Caco-2 (cell line): ENCODE results near the gene SP6. TPM values are rescaled to one million over a fixed set of nuclear protein-coding genes. Genes with fewer than 3 reads are reported as not detected.

Experiments
- BruUV-seq: library from RNA; stranded (reverse); fragments of 400-500 nt; replicated peaks from 2 replicates; lab custom pipeline; 2021; lab: Mats Ljungman, UMichigan
- CTCF ChIA-PET: fragments of 300-600 bp; sonication (Branson Sonifier 250); formaldehyde crosslinking; loops from one replicate; lab custom pipeline; 2022; ENCODE audit warnings: antibody characterized with exemption; lab: Charles Lee
- POLR2A ChIA-PET: fragments of 300-600 bp; sonication (Branson Sonifier 250); formaldehyde crosslinking; loops from one replicate; lab custom pipeline; 2022; ENCODE audit warnings: antibody characterized with exemption; lab: Charles Lee
- DNase-seq, 2 experiments: peaks; one replicate each; pipeline versions ENCODE4 v3.0.0 to v3.0.0-alpha.2; 2020 to 2022
- H3K27me3 ChIP-seq: replicated peaks from 2 replicates; pipeline ENCODE4 v1.6.0; 2011; ENCODE audit warnings: low read length; ENCODE audit not compliant: control insufficient read depth, insufficient read depth
- H3K36me3 ChIP-seq: 2 replicates; pipeline ENCODE4 v1.5.1; 2011; ENCODE audit warnings: low read length; ENCODE audit not compliant: control insufficient read depth, insufficient read depth
- H3K4me1 ChIP-seq: fragments of 250-450 bp; sonication (Bioruptor Pico); 2 replicates; pipeline ENCODE4 v1.5.1; 2020; ENCODE audit warnings: mild to moderate bottlenecking
- H3K4me3 ChIP-seq: 2 replicates; pipeline ENCODE4 v1.5.1; 2011; ENCODE audit warnings: low read depth, mild to moderate bottlenecking, control low read depth, low read length
- H3K9me3 ChIP-seq: fragments of 250-450 bp; sonication (Bioruptor Pico); 2 replicates; pipeline ENCODE4 v1.5.1; 2020; ENCODE audit warnings: mild to moderate bottlenecking, moderate library complexity
- H3K27ac Mint-ChIP-seq: one replicate; pipeline ENCODE4 v1.8.0; 2022; ENCODE audit warnings: mixed read lengths; ENCODE audit not compliant: unreplicated experiment
- H3K27me3 Mint-ChIP-seq: one replicate; pipeline ENCODE4 v1.8.0; 2022; ENCODE audit warnings: mixed read lengths; ENCODE audit not compliant: insufficient read depth, unreplicated experiment
- H3K36me3 Mint-ChIP-seq: one replicate; pipeline ENCODE4 v1.8.0; 2022; ENCODE audit warnings: mild to moderate bottlenecking, mixed read lengths; ENCODE audit not compliant: insufficient read depth, unreplicated experiment
- H3K4me1 Mint-ChIP-seq: one replicate; pipeline ENCODE4 v1.8.0; 2022; ENCODE audit warnings: low read depth, mixed read lengths; ENCODE audit not compliant: unreplicated experiment
- H3K4me3 Mint-ChIP-seq: one replicate; pipeline ENCODE4 v1.8.0; 2022; ENCODE audit warnings: mild to moderate bottlenecking, moderate library complexity, mixed read lengths; ENCODE audit not compliant: unreplicated experiment
- H3K9me3 Mint-ChIP-seq: one replicate; pipeline ENCODE4 v1.8.0; 2022; ENCODE audit warnings: mixed read lengths; ENCODE audit not compliant: unreplicated experiment
- intact Hi-C: fragments of 100-400 bp; cut with micrococcal nuclease; formaldehyde crosslinking; loops from one replicate; pipeline ENCODE4 v1.10.0; 2022; ENCODE audit not compliant: unreplicated experiment
- total RNA-seq: library from RNA; stranded (reverse); gene quantifications from 2 replicates; pipeline ENCODE4 v1.2.3, GENCODE V29; 2022
- TF ChIP-seq, protein P1 (sequence below), 2 experiments: fragments of 200-600 bp in 1 of 2; IDR thresholded peaks; 1 replicate in 1 of 2; 2 replicates in 1 of 2; pipeline versions ENCODE4 v1.5.1 to v1.8.0; 2011 to 2022; ENCODE audit warnings: antibody characterized with exemption in 1 of 2, control low read depth in 1 of 2, inconsistent platforms in 1 of 2, low read depth in 1 of 2, low read length in 1 of 2, mild to moderate bottlenecking in 1 of 2, moderate library complexity in 1 of 2; ENCODE audit not compliant: insufficient read depth in 1 of 2, severe bottlenecking in 1 of 2, unreplicated experiment in 1 of 2

Gene SP6
- total RNA-seq, 1 experiment from 2014 or later = 25.0 TPM

DNA sequence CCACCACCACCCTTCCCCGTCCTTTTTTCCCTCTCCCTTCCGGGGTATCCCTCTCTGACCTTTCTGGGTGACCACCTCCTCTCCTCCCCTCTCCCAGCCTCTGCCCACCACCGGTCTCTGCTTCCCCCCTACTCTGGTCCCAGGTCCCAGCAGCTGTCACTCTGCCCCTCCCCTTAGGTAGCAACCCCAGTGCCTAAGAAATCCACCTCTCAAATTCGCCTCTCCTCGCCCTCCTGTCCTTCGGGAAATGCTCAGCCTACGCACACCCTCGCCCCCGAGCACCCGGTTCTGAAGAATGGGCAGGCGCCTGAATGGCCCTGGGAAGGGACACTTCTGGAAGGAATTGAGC lies 775 bp upstream of the SP6 start:
- H3K4me3 ChIP-seq = no peak overlapping the region
- DNase-seq = no peak
- Mint-ChIP-seq H3K4me1 (peaks cover 23% of the 10 kb centered on the region), H3K9me3 (no peaks in the 10 kb centered on the region), H3K36me3 (peaks cover 21% of the 10 kb centered on the region), H3K27me3 (peaks cover 12% of the 10 kb centered on the region), H3K4me3 (peak overlapping the region; percentile 90), H3K27ac (no peak overlapping the region)
- H3K4me1 ChIP-seq = peaks cover 12% of the 10 kb centered on the region
- H3K9me3 ChIP-seq = no peaks in the 10 kb centered on the region
- TF ChIP-seq, protein P1, sequence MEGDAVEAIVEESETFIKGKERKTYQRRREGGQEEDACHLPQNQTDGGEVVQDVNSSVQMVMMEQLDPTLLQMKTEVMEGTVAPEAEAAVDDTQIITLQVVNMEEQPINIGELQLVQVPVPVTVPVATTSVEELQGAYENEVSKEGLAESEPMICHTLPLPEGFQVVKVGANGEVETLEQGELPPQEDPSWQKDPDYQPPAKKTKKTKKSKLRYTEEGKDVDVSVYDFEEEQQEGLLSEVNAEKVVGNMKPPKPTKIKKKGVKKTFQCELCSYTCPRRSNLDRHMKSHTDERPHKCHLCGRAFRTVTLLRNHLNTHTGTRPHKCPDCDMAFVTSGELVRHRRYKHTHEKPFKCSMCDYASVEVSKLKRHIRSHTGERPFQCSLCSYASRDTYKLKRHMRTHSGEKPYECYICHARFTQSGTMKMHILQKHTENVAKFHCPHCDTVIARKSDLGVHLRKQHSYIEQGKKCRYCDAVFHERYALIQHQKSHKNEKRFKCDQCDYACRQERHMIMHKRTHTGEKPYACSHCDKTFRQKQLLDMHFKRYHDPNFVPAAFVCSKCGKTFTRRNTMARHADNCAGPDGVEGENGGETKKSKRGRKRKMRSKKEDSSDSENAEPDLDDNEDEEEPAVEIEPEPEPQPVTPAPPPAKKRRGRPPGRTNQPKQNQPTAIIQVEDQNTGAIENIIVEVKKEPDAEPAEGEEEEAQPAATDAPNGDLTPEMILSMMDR (IDR thresholded peaks at IDR 0.05; ENCODE audit: insufficient read depth in 1 of 2, low read depth in 1 of 2, low read length in 1 of 2, severe bottlenecking in 1 of 2, unreplicated experiment in 1 of 2) = no peak
- CTCF ChIA-PET = interaction anchor here (0.6 to 14.0 kb wide), 11 partner anchors 10 to 197 kb away, joined by 3 to 904 read pairs (median 4); partner anchors contain the start of genes SCRN2 and SP2
- no peaks in the 10 kb centered on the region for H3K36me3 ChIP-seq
- H3K27me3 ChIP-seq = no peaks in the 10 kb centered on the region
- BruUV-seq = no TSS peak
- intact Hi-C loops = loop anchor here (1.0 kb wide), 3 partner anchors 8 to 33 kb away; no protein-coding TSS in a partner anchor
- POLR2A ChIA-PET = interaction anchor here (0.7 to 2.9 kb wide), 7 partner anchors 11 to 90 kb away, joined by 4 to 25 read pairs (median 11); partner anchors contain the start of genes LRRC46, MRPL10, PNPO and SCRN2

DNA sequence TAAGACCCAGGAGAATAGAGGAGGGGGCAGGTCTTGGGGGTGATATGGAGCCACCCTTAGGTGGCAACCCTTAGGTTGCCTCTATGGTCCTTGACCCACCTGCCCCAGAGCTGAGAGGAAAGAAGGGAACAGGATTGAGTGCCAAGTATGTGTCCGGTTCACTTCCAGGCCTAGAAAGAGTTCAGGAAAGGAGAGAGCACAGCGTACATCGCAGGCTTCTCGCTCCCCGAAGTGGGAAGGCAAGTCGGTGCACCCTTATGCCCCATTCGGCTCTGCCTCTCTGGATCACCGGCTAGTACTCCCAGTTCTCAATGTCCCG lies 631 bp downstream of the SP6 start:
- H3K36me3 Mint-ChIP-seq = peaks cover 27% of the 10 kb centered on the region
- intact Hi-C loops = no loop called here
- no peak for DNase-seq
- ChIA-PET POLR2A (interaction anchor here (0.6 to 2.9 kb wide), 14 partner anchors 9 to 201 kb away, joined by 3 to 25 read pairs (median 6); partner anchors contain the start of genes CDK5RAP3, KPNB1, LRRC46 and MRPL10), CTCF (interaction anchor here (0.7 to 14.0 kb wide), 16 partner anchors 8 to 812 kb away, joined by 3 to 904 read pairs (median 7); partner anchors contain the start of genes CDK5RAP3, LRRC46, MRPL10 and PNPO)
- H3K4me1 Mint-ChIP-seq = peaks cover 23% of the 10 kb centered on the region
- H3K4me3 Mint-ChIP-seq = peak overlapping the region; percentile 90
- H3K27ac Mint-ChIP-seq = peak overlapping the region; percentile 77
- peaks cover 9% of the 10 kb centered on the region for H3K27me3 Mint-ChIP-seq
- H3K36me3 ChIP-seq = no peaks in the 10 kb centered on the region
- TF ChIP-seq, protein P1 (IDR thresholded peaks at IDR 0.05; ENCODE audit: insufficient read depth in 1 of 2, low read depth in 1 of 2, low read length in 1 of 2, severe bottlenecking in 1 of 2, unreplicated experiment in 1 of 2) = no peak
- peaks cover 12% of the 10 kb centered on the region for H3K4me1 ChIP-seq
- no peaks in the 10 kb centered on the region for H3K9me3 ChIP-seq
- BruUV-seq = no TSS peak
- peak overlapping the region; percentile 56 for H3K4me3 ChIP-seq
- no peaks in the 10 kb centered on the region for H3K9me3 Mint-ChIP-seq
- no peaks in the 10 kb centered on the region for H3K27me3 ChIP-seq

DNA sequence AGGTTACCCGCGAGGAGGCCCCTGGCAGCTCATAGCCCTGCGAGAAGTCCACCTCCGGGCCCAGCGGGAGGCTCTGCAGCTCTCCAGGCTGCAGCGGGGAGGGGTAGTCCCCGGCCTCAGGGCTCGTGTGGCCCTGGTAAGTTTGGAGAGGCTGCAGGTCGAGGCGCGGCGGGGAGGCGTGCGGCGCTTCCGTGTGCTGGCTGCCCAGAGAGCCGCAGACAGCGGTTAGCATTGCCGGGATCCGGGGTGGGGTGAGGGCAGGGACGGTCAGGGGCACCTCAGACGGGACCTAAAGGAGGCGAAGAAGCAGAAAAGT lies 2.8 kb downstream of the SP6 start:
- H3K9me3 ChIP-seq = no peaks in the 10 kb centered on the region
- H3K4me3 Mint-ChIP-seq = peak overlapping the region; percentile 90
- intact Hi-C loops = no loop called here
- H3K36me3 ChIP-seq = no peaks in the 10 kb centered on the region
- BruUV-seq = no TSS peak
- CTCF ChIA-PET = interaction anchor here (0.5 to 14.0 kb wide), 9 partner anchors 9 to 305 kb away, joined by 3 to 904 read pairs (median 4); partner anchors contain the start of genes LRRC46, MRPL10 and SP2
- no peaks in the 10 kb centered on the region for H3K27me3 ChIP-seq
- POLR2A ChIA-PET = no interaction called here
- no peak overlapping the region for H3K4me3 ChIP-seq
- DNase-seq = no peak
- H3K27ac Mint-ChIP-seq = no peak overlapping the region
- TF ChIP-seq, protein P1 (IDR thresholded peaks at IDR 0.05; ENCODE audit: insufficient read depth in 1 of 2, low read depth in 1 of 2, low read length in 1 of 2, severe bottlenecking in 1 of 2, unreplicated experiment in 1 of 2) = no peak
- peaks cover 32% of the 10 kb centered on the region for H3K4me1 ChIP-seq
- H3K36me3 Mint-ChIP-seq = peaks cover 27% of the 10 kb centered on the region
- no peaks in the 10 kb centered on the region for H3K27me3 Mint-ChIP-seq
- H3K9me3 Mint-ChIP-seq = no peaks in the 10 kb centered on the region
- H3K4me1 Mint-ChIP-seq = peaks cover 38% of the 10 kb centered on the region
